ENCODE measurements around the gene NAV1.
"Not testable (repeated sequence)": the region's sequence is repeated elsewhere in the genome, so short reads cannot be mapped to it uniquely, and the experiment has no call there.

Gene NAV1

DNA sequence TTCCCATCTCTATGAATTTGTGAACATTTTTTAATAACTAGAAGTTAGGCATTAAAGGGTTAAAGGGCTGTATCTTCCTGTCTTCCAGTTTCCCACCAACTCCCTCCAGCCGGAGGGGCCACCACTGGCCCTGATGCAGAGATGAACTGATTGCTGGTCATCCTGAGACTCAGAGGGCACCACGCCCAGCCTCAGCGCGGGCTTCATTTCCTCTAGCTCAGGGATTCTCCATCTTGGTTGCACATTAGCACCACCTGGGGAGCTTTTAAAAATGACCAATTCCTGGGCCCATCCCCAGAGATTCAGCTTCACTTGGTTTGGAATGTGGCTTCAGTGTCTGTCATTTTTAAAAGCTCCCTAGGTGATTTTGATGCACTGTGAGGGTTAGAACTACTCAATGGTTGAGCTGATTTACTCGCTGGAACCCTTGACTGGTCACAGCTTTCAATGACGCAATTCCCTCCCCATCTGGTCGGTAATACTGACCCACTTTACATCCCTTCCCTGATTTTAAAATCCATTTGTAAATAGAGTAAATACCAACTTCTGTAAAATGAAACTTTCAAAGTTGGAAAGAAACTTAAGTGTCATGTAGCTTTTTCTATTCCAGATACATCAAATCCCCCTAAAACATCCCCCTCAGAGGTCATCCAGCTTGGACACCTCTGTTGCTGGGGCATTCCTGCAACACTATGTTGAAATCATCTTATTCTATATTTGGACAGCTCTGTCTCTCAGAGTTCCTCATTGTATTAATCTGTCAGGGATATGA, 5.1 kb downstream of the NAV1 start:
- no peaks in the 10 kb centered on the region; the same call in 1 of the 2 replicates for H3F3A ChIP-seq (ENCODE audit: control insufficient read depth, insufficient read depth)
- H3K27me3 ChIP-seq (ENCODE audit: control insufficient read depth, low read length), result peaks cover 28% of the 10 kb centered on the region
- no peak overlapping the region for H3K27ac ChIP-seq (ENCODE audit: low read depth, low read length)
- H3K9me3 ChIP-seq (ENCODE audit: control insufficient read depth, insufficient read depth, low read length), result no peaks in the 10 kb centered on the region
- TF ChIP-seq, protein P1, sequence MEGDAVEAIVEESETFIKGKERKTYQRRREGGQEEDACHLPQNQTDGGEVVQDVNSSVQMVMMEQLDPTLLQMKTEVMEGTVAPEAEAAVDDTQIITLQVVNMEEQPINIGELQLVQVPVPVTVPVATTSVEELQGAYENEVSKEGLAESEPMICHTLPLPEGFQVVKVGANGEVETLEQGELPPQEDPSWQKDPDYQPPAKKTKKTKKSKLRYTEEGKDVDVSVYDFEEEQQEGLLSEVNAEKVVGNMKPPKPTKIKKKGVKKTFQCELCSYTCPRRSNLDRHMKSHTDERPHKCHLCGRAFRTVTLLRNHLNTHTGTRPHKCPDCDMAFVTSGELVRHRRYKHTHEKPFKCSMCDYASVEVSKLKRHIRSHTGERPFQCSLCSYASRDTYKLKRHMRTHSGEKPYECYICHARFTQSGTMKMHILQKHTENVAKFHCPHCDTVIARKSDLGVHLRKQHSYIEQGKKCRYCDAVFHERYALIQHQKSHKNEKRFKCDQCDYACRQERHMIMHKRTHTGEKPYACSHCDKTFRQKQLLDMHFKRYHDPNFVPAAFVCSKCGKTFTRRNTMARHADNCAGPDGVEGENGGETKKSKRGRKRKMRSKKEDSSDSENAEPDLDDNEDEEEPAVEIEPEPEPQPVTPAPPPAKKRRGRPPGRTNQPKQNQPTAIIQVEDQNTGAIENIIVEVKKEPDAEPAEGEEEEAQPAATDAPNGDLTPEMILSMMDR (IDR thresholded peaks at IDR 0.05; ENCODE audit: low read depth, low read length, poor library complexity, severe bottlenecking), result no peak
- TF ChIP-seq EZH2phosphoT487 (IDR thresholded peaks at IDR 0.05; ENCODE audit: borderline replicate concordance, low read length), result no peak
- no peaks in the 10 kb centered on the region for H3K9me2 ChIP-seq (replicated peaks; ENCODE audit: control insufficient read depth, low read length)
- no peaks in the 10 kb centered on the region for H3K36me3 ChIP-seq (ENCODE audit: control insufficient read depth, low read length)
- no peaks in the 10 kb centered on the region for H4K20me1 ChIP-seq (ENCODE audit: control insufficient read depth, insufficient read depth, low read depth, low read length)
- H3K79me2 ChIP-seq (ENCODE audit: control insufficient read depth, low read length), result no peaks in the 10 kb centered on the region
- H3K4me3 ChIP-seq (ENCODE audit: low read length), result no peak overlapping the region
- H3K4me1 ChIP-seq (ENCODE audit: control insufficient read depth, low read length), result peaks cover 31% of the 10 kb centered on the region
- H3K4me2 ChIP-seq (ENCODE audit: low read length), result no peak overlapping the region

DNA sequence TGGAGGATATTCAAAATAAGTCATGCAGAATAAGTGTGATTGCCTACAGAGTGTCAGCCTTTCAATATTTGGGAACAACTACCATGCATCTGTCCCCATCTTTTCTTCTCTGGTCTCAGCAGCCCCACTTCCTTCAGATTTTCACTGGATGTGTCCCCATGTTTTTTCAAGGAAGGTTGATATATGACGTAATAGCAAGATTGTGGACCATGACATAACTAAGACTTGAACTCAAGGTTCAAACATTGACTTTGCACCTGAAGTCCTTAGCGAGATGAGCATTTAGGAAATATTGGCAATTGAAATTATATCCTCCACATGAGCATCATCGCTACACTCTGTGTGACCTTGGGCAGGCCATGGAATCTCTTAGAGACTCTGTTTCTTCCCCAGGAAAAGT, 5.8 kb downstream of the NAV1 start:
- H3K9me3 ChIP-seq (ENCODE audit: control insufficient read depth, insufficient read depth, low read length), result no peaks in the 10 kb centered on the region
- H3K79me2 ChIP-seq (ENCODE audit: control insufficient read depth, low read length), result no peaks in the 10 kb centered on the region
- H3K4me1 ChIP-seq (ENCODE audit: control insufficient read depth, low read length), result peaks cover 25% of the 10 kb centered on the region
- H3K4me3 ChIP-seq (ENCODE audit: low read length), result no peak overlapping the region
- no peaks in the 10 kb centered on the region for H3K9me2 ChIP-seq (replicated peaks; ENCODE audit: control insufficient read depth, low read length)
- no peaks in the 10 kb centered on the region; the same call in 1 of the 2 replicates for H3F3A ChIP-seq (ENCODE audit: control insufficient read depth, insufficient read depth)
- H3K27me3 ChIP-seq (ENCODE audit: control insufficient read depth, low read length), result peaks cover 21% of the 10 kb centered on the region
- no peaks in the 10 kb centered on the region for H3K36me3 ChIP-seq (ENCODE audit: control insufficient read depth, low read length)
- no peak for TF ChIP-seq EZH2phosphoT487 (IDR thresholded peaks at IDR 0.05; ENCODE audit: borderline replicate concordance, low read length)
- TF ChIP-seq, protein P1 (IDR thresholded peaks at IDR 0.05; ENCODE audit: low read depth, low read length, poor library complexity, severe bottlenecking), result no peak
- no peaks in the 10 kb centered on the region for H4K20me1 ChIP-seq (ENCODE audit: control insufficient read depth, insufficient read depth, low read depth, low read length)
- H3K27ac ChIP-seq (ENCODE audit: low read depth, low read length), result no peak overlapping the region
- no peak overlapping the region for H3K4me2 ChIP-seq (ENCODE audit: low read length)

DNA sequence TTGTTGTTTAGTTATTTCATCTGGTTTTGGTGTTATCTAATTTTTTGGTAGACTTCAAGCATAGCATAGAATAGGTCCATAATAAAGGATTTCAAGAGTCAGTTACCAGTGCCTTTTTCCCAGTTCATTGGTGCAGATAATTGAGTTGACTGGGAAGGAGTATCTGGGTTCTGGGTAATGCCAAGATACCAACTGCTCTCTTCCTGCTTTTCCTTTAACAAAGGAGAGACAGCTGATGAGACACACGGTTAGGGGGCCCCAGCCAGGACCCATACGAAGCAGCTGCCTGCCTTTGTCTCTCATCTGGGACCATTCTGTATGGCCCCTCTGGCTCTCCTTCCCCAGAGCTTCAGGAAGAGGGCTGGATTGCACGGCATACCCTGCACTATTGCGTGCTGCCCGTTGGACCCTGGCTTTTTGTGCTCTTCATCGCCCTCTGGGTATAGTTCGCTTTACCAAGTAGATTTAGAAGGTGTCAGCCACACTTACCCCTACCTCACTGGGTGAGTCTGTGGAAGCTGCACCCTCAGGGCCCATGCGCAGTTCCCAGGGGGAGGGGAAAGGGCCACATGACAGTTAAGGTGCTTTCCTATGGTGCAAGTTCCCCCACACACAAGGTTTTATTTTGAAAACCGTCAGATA, 7.0 kb downstream of the NAV1 start:
- Histone ChIP-seq H3K27ac (ENCODE audit: low read depth, low read length) (no peak overlapping the region), H3K9me3 (ENCODE audit: control insufficient read depth, insufficient read depth, low read length) (no peaks in the 10 kb centered on the region), H3F3A (ENCODE audit: control insufficient read depth, insufficient read depth) (no peaks in the 10 kb centered on the region), H3K9me2 (replicated peaks; ENCODE audit: control insufficient read depth, low read length) (no peaks in the 10 kb centered on the region), H3K27me3 (ENCODE audit: control insufficient read depth, low read length) (peaks cover 11% of the 10 kb centered on the region), H4K20me1 (ENCODE audit: control insufficient read depth, insufficient read depth, low read depth, low read length) (no peaks in the 10 kb centered on the region), H3K36me3 (ENCODE audit: control insufficient read depth, low read length) (no peaks in the 10 kb centered on the region), H3K4me2 (ENCODE audit: low read length) (no peak overlapping the region), H3K4me3 (ENCODE audit: low read length) (no peak overlapping the region), H3K4me1 (ENCODE audit: control insufficient read depth, low read length) (peaks cover 13% of the 10 kb centered on the region), H3K79me2 (ENCODE audit: control insufficient read depth, low read length) (no peaks in the 10 kb centered on the region)
- no peak for TF ChIP-seq EZH2phosphoT487 (IDR thresholded peaks at IDR 0.05; ENCODE audit: borderline replicate concordance, low read length)
- TF ChIP-seq, protein P1 (IDR thresholded peaks at IDR 0.05; ENCODE audit: low read depth, low read length, poor library complexity, severe bottlenecking), result no peak

DNA sequence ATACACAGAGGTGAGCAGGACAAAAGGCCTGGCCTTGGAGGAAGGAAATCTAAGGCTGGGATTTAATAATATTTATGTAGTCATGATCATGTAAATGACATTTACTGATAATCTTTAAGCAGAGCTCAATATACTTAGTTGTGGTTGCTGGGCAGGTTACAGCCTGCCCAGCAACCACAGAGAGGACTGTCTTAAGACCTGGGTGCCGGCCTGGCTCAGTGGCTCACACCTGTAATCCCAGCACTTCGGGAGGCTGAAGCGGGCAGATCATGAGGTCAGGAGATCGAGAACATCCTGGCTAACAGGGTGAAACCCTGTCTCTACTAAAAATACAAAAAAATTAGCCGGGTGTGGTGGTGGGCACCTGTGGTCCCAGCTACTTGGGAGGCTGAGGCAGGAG, 10.6 kb downstream of the NAV1 start:
- not testable (repeated sequence) for H3K36me3 ChIP-seq (ENCODE audit: control insufficient read depth, low read length); H3K9me2 ChIP-seq (replicated peaks; ENCODE audit: control insufficient read depth, low read length); H3K4me2 ChIP-seq (ENCODE audit: low read length)

More for the DNA sequence above, 10.6 kb downstream of the NAV1 start:
- not testable (repeated sequence) for H3K9me3 ChIP-seq (ENCODE audit: control insufficient read depth, insufficient read depth, low read length); H3K27ac ChIP-seq (ENCODE audit: low read depth, low read length); H3K4me3 ChIP-seq (ENCODE audit: low read length); H3K4me1 ChIP-seq (ENCODE audit: control insufficient read depth, low read length); H3K27me3 ChIP-seq (ENCODE audit: control insufficient read depth, low read length); H3K79me2 ChIP-seq (ENCODE audit: control insufficient read depth, low read length); H3F3A ChIP-seq (ENCODE audit: control insufficient read depth, insufficient read depth); H4K20me1 ChIP-seq (ENCODE audit: control insufficient read depth, insufficient read depth, low read depth, low read length)
